Endodermal cell (in vitro differentiated cells): ENCODE measurements around the gene RUNDC1. TPM values are rescaled to one million over a fixed set of nuclear protein-coding genes. Genes with fewer than 3 reads are reported as not detected.

Experiments used
- DNase-seq: peaks from one replicate; pipeline ENCODE4 v3.0.0-alpha.2; 2017
- H3K27ac ChIP-seq: 2 replicates; pipeline ENCODE4 v1.5.1; 2013; ENCODE audit warnings: mild to moderate bottlenecking, low read depth, low read length, moderate library complexity
- H3K27me3 ChIP-seq: 2 replicates; pipeline ENCODE4 v1.6.1; 2013; ENCODE audit warnings: mild to moderate bottlenecking, low read length, moderate library complexity; ENCODE audit not compliant: insufficient read depth, control insufficient read depth, poor library complexity, severe bottlenecking
- H3K36me3 ChIP-seq: 2 replicates; pipeline ENCODE4 v1.7.0; 2013; ENCODE audit warnings: mild to moderate bottlenecking, low read length, moderate library complexity; ENCODE audit not compliant: control insufficient read depth, insufficient read depth
- H3K4me1 ChIP-seq: one replicate; pipeline ENCODE4 v1.7.0; 2013; ENCODE audit warnings: low read length; ENCODE audit not compliant: control insufficient read depth, insufficient read depth
- H3K4me3 ChIP-seq: 2 replicates; pipeline ENCODE4 v1.5.1; 2013; ENCODE audit warnings: mild to moderate bottlenecking, low read length, moderate library complexity
- H3K9ac ChIP-seq: 2 replicates; pipeline ENCODE4 v1.6.1; 2013; ENCODE audit warnings: mild to moderate bottlenecking, low read length, moderate library complexity; ENCODE audit not compliant: poor library complexity, severe bottlenecking; ENCODE audit errors: extremely low read depth
- H3K9me3 ChIP-seq: 2 replicates; pipeline ENCODE4 v1.6.1; 2013; ENCODE audit warnings: mild to moderate bottlenecking, low read length, moderate library complexity; ENCODE audit not compliant: control insufficient read depth
- H3K27ac Mint-ChIP-seq: 2 replicates; pipeline ENCODE4 v1.8.0; 2020; ENCODE audit warnings: mixed read lengths
- H3K27me3 Mint-ChIP-seq: 2 replicates; pipeline ENCODE4 v1.8.0; 2021; ENCODE audit warnings: mild to moderate bottlenecking, mixed read lengths; ENCODE audit not compliant: insufficient read depth
- H3K36me3 Mint-ChIP-seq: 2 replicates; pipeline ENCODE4 v1.8.0; 2020; ENCODE audit warnings: low read depth, mixed read lengths
- H3K4me1 Mint-ChIP-seq: 2 replicates; pipeline ENCODE4 v1.8.0; 2020; ENCODE audit warnings: mixed read lengths
- H3K4me3 Mint-ChIP-seq: 2 replicates; pipeline ENCODE4 v1.8.0; 2020; ENCODE audit warnings: mild to moderate bottlenecking, moderate library complexity, mixed read lengths
- H3K9me3 Mint-ChIP-seq: 2 replicates; pipeline ENCODE4 v1.8.0; 2020; ENCODE audit warnings: mild to moderate bottlenecking, mixed read lengths
- CTCF ChIP-seq: fragments of 200-600 bp; sonication (generic); conservative IDR thresholded peaks from 2 replicates; pipeline ENCODE4 v1.5.0; 2021; ENCODE audit warnings: antibody characterized with exemption, mild to moderate bottlenecking
- WGBS, 2 experiments: methylation state at CpG; one replicate each; pipeline versions ENCODE4 v1.1.5 to v1.1.7; 2013; ENCODE audit warnings: missing lambda C conversion rate in 2 of 2, mixed read lengths in 1 of 2; ENCODE audit not compliant: insufficient coverage in 1 of 2, insufficient read length in 1 of 2; 5-methylcytosine and 5-hydroxymethylcytosine counted together
- total RNA-seq, 2 donors: library from RNA; stranded (reverse); fragmentation: NEBNext Ultra II Directional in 1 of 2; extraction: Animal tissue kit (Norgen Biotek cat#: 25700) in 1 of 2; gene quantifications; 2 replicates in 1 of 2; 3 replicates in 1 of 2; pipeline ENCODE4 v1.2.1, GENCODE V29; 2021

RUNDC1 gene
- total RNA-seq, 2 donors from 2014 or later, result 17.7 to 18.5 TPM

GRCh38 chr17:42985225-42985624 lies 4.9 kb downstream of the RUNDC1 start:
- Mint-ChIP-seq H3K4me3 (no peak overlapping the region), H3K9me3 (no peaks in the 10 kb centered on the region), H3K27me3 (no peaks in the 10 kb centered on the region), H3K27ac (peak overlapping the region; percentile 56), H3K4me1 (peaks cover 11% of the 10 kb centered on the region), H3K36me3 (peaks cover 54% of the 10 kb centered on the region)
- H3K27me3 ChIP-seq, result no peaks in the 10 kb centered on the region
- DNase-seq, result no peak
- H3K27ac ChIP-seq, result no peak overlapping the region
- TF ChIP-seq CTCF, result no peak
- peaks cover 62% of the 10 kb centered on the region for H3K36me3 ChIP-seq
- no peaks in the 10 kb centered on the region for H3K4me1 ChIP-seq
- H3K9me3 ChIP-seq, result no peaks in the 10 kb centered on the region
- no peak overlapping the region for H3K4me3 ChIP-seq
- H3K9ac ChIP-seq, result no peak overlapping the region
- 0% methylated on average over 1 of the region's 1 CpG; no CpG with 5 or more reads in 1 of the 2 experiments for WGBS, 2 experiments

DNA sequence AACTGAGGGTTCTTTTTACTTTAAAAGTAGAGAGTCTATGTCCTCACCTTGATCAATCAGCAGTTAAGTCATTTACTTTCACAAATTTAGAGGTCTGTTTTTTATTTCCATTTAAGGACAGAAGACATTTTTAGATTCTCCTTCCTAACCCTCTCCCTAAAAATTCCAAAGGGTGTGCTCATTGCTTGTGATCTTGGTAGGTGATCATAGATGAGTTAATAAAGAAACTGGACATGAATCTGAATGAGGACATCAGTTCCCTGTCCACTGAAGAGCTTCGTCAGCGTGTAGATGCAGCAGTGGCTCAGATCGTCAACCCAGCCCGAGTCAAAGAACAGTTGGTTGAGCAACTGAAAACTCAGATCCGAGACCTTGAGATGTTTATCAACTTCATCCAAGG lies 8.8 kb downstream of the RUNDC1 start:
- no peaks in the 10 kb centered on the region for H3K9me3 ChIP-seq
- H3K9me3 Mint-ChIP-seq, result no peaks in the 10 kb centered on the region
- H3K36me3 Mint-ChIP-seq, result peaks cover 76% of the 10 kb centered on the region
- TF ChIP-seq CTCF, result no peak
- no peak overlapping the region for H3K4me3 ChIP-seq
- no peak overlapping the region for H3K4me3 Mint-ChIP-seq
- H3K27me3 Mint-ChIP-seq, result no peaks in the 10 kb centered on the region
- no peaks in the 10 kb centered on the region for H3K4me1 Mint-ChIP-seq
- no peak overlapping the region for H3K27ac Mint-ChIP-seq
- WGBS, 2 experiments, result 92 to 93% methylated on average over 3 to 5 of the region's 5 CpGs
- no peak overlapping the region for H3K27ac ChIP-seq
- peaks cover 94% of the 10 kb centered on the region for H3K36me3 ChIP-seq
- H3K4me1 ChIP-seq, result no peaks in the 10 kb centered on the region
- no peak overlapping the region for H3K9ac ChIP-seq
- no peaks in the 10 kb centered on the region for H3K27me3 ChIP-seq
- DNase-seq, result no peak

DNA sequence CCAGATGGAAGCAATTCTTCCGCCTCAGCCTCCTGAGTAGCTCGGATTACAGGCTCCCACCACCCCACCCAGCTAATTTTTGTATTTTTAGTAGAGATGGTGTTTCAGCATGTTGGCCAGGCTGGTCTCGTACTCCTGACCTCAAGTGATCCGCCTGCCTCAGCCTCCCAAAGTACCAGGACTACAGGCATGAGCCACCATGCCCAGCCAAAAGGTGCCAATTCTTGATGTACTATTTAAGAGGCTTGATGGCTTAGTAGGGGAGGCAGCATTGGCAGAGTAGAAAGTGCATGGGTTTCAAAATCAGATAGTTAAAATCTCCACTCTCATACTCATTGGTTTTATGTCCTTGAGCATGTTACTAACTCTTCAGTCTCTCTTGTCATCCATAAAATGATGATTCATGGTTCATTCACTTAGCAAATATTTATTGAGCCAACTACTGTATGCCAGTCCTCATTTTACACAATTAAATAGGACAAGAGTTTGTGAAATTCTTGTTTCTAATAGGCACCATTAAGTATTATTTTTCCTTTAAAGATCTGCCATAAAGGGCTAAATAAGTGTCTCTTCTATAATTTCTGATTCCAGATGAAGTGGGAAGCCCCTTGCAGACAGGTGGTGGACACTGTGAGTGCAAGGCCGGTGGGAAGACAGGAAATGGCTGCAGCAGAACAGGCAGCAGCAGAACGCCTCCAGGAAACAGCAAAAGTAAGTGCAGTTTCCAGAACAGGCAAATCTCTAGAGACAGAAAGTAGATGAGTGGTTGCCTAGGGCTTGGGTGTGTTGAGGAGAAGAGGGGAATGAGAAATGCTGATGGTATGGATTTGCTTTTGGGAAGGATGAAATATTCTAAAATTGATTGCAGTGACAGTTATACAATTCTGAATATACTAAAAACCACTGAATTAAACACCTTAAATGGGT lies 9.6 kb downstream of the RUNDC1 start:
- 91 to 93% methylated on average over 3 to 6 of the region's 6 CpGs for WGBS, 2 experiments
- H3K9ac ChIP-seq, result no peak overlapping the region
- no peak for TF ChIP-seq CTCF
- Mint-ChIP-seq H3K4me1 (no peaks in the 10 kb centered on the region), H3K9me3 (no peaks in the 10 kb centered on the region), H3K4me3 (no peak overlapping the region), H3K36me3 (peaks cover 80% of the 10 kb centered on the region), H3K27ac (no peak overlapping the region), H3K27me3 (no peaks in the 10 kb centered on the region)
- H3K36me3 ChIP-seq, result peaks cover 94% of the 10 kb centered on the region
- H3K9me3 ChIP-seq, result no peaks in the 10 kb centered on the region
- no peaks in the 10 kb centered on the region for H3K27me3 ChIP-seq
- H3K27ac ChIP-seq, result no peak overlapping the region
- H3K4me3 ChIP-seq, result no peak overlapping the region
- H3K4me1 ChIP-seq, result no peaks in the 10 kb centered on the region
- DNase-seq, result no peak
